ENCODE data around the gene VASH2. TPM values are rescaled to one million over a fixed set of nuclear protein-coding genes. Genes with fewer than 3 reads are reported as not detected.

The VASH2 gene
- total and polyA plus RNA-seq, 8 donors, result 2.4 to 38.6 (median 29.4) TPM

DNA sequence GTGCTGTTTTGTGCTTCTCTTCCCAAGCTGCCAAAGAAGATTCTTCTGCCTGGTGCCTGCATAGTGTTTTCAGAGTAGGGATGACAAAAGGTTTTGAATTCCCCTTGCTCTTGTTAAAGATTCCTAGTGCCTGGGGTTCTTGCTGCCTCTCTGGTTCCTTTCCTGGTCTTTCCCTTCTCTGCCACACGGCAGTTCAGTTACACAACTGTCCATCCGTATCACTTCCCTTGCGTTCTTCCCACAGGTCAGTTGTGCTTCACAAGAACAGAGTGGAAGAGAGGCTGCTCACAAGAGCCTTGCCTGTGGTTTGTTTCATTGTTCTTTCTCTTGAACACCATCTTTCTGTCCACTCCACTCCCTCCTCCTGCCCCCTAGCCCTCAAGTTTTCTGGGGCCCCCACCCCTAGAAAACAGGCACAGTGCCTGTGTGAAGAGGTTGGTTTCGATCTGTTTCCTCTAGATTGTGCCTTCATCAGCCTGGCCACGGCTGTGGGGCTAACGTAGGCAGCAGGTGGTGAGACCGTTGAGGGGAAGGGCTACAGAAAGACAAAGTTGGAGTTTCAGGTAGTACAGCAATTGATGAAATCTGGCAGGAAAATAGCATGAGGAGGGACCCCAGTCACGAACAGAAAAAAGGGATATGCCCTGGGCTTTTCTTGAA lies 5.8 kb downstream of the VASH2 start:
- H3K27ac ChIP-seq, result no peak overlapping the region
- ATAC-seq (no peak), DNase-seq (no peak)
- H3K9me3 ChIP-seq, result no peaks in the 10 kb centered on the region
- intact Hi-C loops (cut with DNase I), result no loop called here
- H3K36me3 ChIP-seq, result no peaks in the 10 kb centered on the region
- H3K27me3 ChIP-seq, result peaks cover 8 to 19% of the 10 kb centered on the region in 2 donors
- no peak overlapping the region for H3K4me3 ChIP-seq
- TF ChIP-seq, protein P1, sequence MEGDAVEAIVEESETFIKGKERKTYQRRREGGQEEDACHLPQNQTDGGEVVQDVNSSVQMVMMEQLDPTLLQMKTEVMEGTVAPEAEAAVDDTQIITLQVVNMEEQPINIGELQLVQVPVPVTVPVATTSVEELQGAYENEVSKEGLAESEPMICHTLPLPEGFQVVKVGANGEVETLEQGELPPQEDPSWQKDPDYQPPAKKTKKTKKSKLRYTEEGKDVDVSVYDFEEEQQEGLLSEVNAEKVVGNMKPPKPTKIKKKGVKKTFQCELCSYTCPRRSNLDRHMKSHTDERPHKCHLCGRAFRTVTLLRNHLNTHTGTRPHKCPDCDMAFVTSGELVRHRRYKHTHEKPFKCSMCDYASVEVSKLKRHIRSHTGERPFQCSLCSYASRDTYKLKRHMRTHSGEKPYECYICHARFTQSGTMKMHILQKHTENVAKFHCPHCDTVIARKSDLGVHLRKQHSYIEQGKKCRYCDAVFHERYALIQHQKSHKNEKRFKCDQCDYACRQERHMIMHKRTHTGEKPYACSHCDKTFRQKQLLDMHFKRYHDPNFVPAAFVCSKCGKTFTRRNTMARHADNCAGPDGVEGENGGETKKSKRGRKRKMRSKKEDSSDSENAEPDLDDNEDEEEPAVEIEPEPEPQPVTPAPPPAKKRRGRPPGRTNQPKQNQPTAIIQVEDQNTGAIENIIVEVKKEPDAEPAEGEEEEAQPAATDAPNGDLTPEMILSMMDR (IDR thresholded peaks at IDR 0.05), result no peak
- peaks cover under 1 to 7% of the 10 kb centered on the region in 2 donors for H3K4me1 ChIP-seq

DNA sequence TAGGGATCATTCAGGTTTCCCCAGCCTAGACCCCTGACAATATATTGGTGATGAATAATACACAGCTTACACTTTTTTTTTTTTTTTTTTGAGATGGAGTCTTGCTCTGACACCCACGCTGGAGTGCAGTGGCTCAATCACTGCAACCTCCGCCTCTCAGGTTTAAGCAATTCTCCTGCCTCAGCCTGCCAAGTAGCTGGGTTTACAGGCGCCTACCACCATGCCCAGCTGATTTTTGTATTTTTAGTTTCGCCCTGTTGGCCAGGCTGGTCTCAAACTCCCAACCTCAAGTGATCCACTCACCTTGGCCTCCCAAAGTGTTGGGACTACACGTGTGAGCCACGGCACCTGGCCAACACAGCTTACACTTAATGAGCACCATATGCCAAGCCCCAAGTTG lies 7.2 kb downstream of the VASH2 start:
- Histone ChIP-seq H3K27me3 (peaks cover 0 to 4% of the 10 kb centered on the region in 2 donors), H3K4me1 (no peaks in the 10 kb centered on the region), H3K36me3 (no peaks in the 10 kb centered on the region), H3K27ac (no peak overlapping the region), H3K4me3 (no peak overlapping the region), H3K9me3 (no peaks in the 10 kb centered on the region)
- DNase-seq, result no peak
- intact Hi-C loops (cut with DNase I), result no loop called here
- TF ChIP-seq, protein P1 (IDR thresholded peaks at IDR 0.05), result no peak
- no peak for ATAC-seq

DNA sequence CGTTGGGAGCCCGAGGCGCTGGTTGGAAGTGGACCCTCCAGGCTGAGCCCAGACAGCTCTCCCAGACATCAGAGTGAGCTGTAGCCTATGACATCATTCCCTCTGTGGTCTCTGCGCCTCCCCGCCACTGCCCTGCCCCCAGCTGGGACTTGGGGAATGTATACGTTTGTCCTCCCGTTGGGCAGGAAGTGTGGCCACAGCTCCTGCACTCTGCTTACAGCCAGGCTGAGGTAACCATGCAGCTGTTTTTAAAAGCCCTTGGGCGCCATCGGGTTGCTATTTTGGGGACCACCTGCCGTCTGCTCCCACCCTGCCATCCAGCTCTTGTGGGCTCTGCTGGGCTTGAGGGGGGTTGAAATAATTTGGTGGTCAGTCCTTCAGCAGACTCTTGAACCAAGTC lies 7.8 kb downstream of the VASH2 start:
- H3K9me3 ChIP-seq, result no peaks in the 10 kb centered on the region

DNA sequence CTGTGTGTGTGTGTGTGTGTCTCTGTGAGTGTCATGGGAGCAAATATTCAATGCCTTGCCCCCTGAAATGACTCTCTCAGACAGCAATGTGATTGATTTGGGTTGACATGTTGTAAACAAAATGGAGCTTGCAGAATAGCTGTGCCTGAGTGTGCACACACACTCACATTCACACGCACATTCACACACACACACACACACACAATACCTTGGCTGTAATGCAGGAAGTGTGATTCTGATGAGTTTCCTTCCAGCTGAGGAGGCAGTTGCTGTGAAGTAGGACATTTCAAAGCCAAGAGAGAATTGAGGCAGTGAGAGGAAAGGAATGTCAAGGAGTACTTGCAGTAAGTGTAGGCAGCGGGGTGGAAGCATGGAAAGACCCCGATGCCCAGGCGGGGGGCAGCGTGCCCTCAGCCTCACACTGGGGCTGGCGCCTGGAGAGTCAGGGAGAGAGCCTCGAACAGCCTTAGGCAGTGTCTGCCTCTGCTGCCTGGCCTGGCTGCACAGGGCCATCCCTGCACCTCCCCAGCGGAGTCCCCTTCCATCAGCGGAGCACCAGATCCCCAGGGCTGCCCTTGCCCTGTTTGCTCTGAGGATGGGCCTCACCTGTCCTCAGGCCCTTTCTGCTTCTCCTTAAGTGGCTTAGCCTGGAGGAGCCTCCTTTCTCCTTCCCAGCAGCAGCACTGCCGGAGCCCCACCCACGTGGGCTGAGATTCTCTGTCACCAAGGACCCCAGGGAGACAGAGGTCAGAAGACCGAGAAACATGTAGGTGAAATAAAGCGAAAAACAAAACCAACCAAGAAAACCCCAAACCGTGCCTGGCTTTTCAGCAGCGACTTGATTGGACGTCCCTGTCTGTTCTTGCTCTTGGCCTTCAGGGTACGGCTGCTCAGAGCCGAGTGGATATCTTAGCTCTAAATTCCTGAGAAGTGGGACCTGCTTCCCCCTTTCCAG lies 9.2 kb downstream of the VASH2 start:
- ATAC-seq, result no peak
- intact Hi-C loops (cut with DNase I), result no loop called here
- Histone ChIP-seq H3K27me3 (no peaks in the 10 kb centered on the region), H3K4me3 (no peak overlapping the region), H3K4me1 (no peaks in the 10 kb centered on the region), H3K9me3 (no peaks in the 10 kb centered on the region), H3K27ac (no peak overlapping the region), H3K36me3 (no peaks in the 10 kb centered on the region)
- TF ChIP-seq, protein P1 (IDR thresholded peaks at IDR 0.05), result no peak
- DNase-seq, result no peak

More for the DNA sequence above, 7.8 kb downstream of the VASH2 start:
- Histone ChIP-seq H3K4me1 (no peaks in the 10 kb centered on the region), H3K27ac (no peak overlapping the region), H3K36me3 (no peaks in the 10 kb centered on the region), H3K4me3 (no peak overlapping the region), H3K27me3 (no peaks in the 10 kb centered on the region)
- no peak for ATAC-seq
- TF ChIP-seq, protein P1 (IDR thresholded peaks at IDR 0.05), result no peak
- DNase-seq, result peak in 1 of 4 donors; percentile 16
- intact Hi-C loops (cut with DNase I), result no loop called here

DNA sequence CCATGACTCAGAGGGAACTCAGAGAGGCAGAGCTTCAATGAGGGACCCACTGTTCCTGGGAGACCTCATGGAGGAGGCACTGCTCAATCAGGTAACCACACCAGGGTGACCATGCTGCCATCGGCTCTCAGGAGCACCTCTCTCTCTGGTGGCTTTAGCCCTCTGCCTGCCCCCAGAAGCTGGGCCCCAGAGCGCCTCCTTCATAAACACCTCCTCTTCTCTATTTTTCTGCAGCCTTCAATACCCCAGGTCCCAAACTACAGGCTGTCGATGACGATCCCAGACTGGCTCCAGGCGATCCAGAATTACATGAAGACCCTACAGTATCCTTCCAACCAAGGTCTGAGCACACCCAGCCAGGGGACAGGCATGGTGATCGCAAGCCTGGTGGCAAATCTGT lies 10.6 kb downstream of the VASH2 start:
- DNase-seq (no peak), ATAC-seq (no peak)
- Histone ChIP-seq H3K4me1 (no peaks in the 10 kb centered on the region), H3K36me3 (no peaks in the 10 kb centered on the region), H3K27me3 (no peaks in the 10 kb centered on the region), H3K4me3 (no peak overlapping the region), H3K27ac (no peak overlapping the region), H3K9me3 (no peaks in the 10 kb centered on the region)
- TF ChIP-seq, protein P1 (IDR thresholded peaks at IDR 0.05), result no peak
- intact Hi-C loops (cut with DNase I), result no loop called here
